GM12878 (cell line): Measurements from ENCODE around the gene CDC14C.

ENCODE experiments used
- CTCF ChIP-seq, 3 experiments: IDR thresholded peaks in 2 of 3; conservative IDR thresholded peaks in 1 of 3; 2 replicates each; pipeline ENCODE4 v1.5.1; 2011; ENCODE audit warnings: low read depth in 3 of 3, low read length in 3 of 3, mild to moderate bottlenecking in 3 of 3, control low read depth in 2 of 3, moderate library complexity in 2 of 3, inconsistent platforms in 1 of 3, mixed read lengths in 1 of 3; ENCODE audit not compliant: control insufficient read depth in 2 of 3, insufficient read depth in 1 of 3; ENCODE audit errors: extremely low read depth in 1 of 3
- POLR2A ChIP-seq: IDR thresholded peaks from 2 replicates; pipeline ENCODE4 v1.6.1; 2011; ENCODE audit warnings: low read depth, mild to moderate bottlenecking, low read length
- RB1 ChIP-seq: fragments of 450-650 bp; formaldehyde crosslinking; IDR thresholded peaks from 2 replicates; pipeline ENCODE4 v1.6.1; 2017; ENCODE audit warnings: mild to moderate bottlenecking, borderline replicate concordance
- USF2 ChIP-seq: IDR thresholded peaks from 2 replicates; pipeline ENCODE4 v1.6.1; 2011; ENCODE audit warnings: low read depth, low read length, improper control_type of control experiment, borderline replicate concordance
- TF ChIP-seq, protein P1 (sequence below): fragments of 450-650 bp; IDR thresholded peaks from 2 replicates; pipeline ENCODE4 v1.6.1; 2017; ENCODE audit warnings: mild to moderate bottlenecking

- TF ChIP-seq, protein P1, sequence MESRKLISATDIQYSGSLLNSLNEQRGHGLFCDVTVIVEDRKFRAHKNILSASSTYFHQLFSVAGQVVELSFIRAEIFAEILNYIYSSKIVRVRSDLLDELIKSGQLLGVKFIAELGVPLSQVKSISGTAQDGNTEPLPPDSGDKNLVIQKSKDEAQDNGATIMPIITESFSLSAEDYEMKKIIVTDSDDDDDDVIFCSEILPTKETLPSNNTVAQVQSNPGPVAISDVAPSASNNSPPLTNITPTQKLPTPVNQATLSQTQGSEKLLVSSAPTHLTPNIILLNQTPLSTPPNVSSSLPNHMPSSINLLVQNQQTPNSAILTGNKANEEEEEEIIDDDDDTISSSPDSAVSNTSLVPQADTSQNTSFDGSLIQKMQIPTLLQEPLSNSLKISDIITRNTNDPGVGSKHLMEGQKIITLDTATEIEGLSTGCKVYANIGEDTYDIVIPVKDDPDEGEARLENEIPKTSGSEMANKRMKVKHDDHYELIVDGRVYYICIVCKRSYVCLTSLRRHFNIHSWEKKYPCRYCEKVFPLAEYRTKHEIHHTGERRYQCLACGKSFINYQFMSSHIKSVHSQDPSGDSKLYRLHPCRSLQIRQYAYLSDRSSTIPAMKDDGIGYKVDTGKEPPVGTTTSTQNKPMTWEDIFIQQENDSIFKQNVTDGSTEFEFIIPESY, result no peak
- no peak for TF ChIP-seq USF2
- TF ChIP-seq CTCF (IDR thresholded peaks at IDR 0.05 in 2 of 3, conservative IDR thresholded peaks at IDR 0.05 in 1 of 3; ENCODE audit: control insufficient read depth in 2 of 3, extremely low read depth in 1 of 3, insufficient read depth in 1 of 3, low read depth in 3 of 3, low read length in 3 of 3), result peak in 1 of 3 experiments; percentile 13; a peak in 1 of 6 replicates
- no peak for TF ChIP-seq POLR2A
- no peak for TF ChIP-seq RB1
These were observed 48.3 kb upstream of the CDC14C start for GRCh38 chr7:48876087-48876486.
